GM18951 (cell line): ENCODE results near the gene MKNK1.

Source experiments
- POLR2A ChIP-seq: IDR thresholded peaks from 4 replicates; pipeline ENCODE4 v1.6.1; 2011; ENCODE audit warnings: mild to moderate bottlenecking; ENCODE audit not compliant: insufficient read length, insufficient read depth; ENCODE audit errors: extremely low read depth
- in situ Hi-C: fragments of 300-500 bp; cut with MboI; formaldehyde crosslinking; loops from one replicate; pipeline ENCODE4 v1.12.0; 2022; ENCODE audit warnings: low sequenced_read_pairs, mixed read lengths, inconsistent platforms; ENCODE audit not compliant: unreplicated experiment

MKNK1 gene

GRCh38 chr1:46576596-46576995, 27.5 kb downstream of the MKNK1 start:
- in situ Hi-C loops = no loop called here
- TF ChIP-seq POLR2A = no peak

- in situ Hi-C loops = no loop called here
- no peak for TF ChIP-seq POLR2A
Measured at GRCh38 chr1:46575778-46576177, 28.3 kb downstream of the MKNK1 start.

GRCh38 chr1:46575300-46575699, 28.8 kb downstream of the MKNK1 start:
- in situ Hi-C loops = no loop called here
- no peak for TF ChIP-seq POLR2A

- in situ Hi-C loops = no loop called here
- TF ChIP-seq POLR2A = no peak
Measured at GRCh38 chr1:46571691-46572225, 32.3 kb downstream of the MKNK1 start.

- TF ChIP-seq POLR2A = no peak
- in situ Hi-C loops = no loop called here
Measured at GRCh38 chr1:46569884-46570725, 34.0 kb downstream of the MKNK1 start.

- in situ Hi-C loops = no loop called here
- TF ChIP-seq POLR2A = no peak
Measured at GRCh38 chr1:46569116-46569515, 35.0 kb downstream of the MKNK1 start.

GRCh38 chr1:46568461-46568891, 35.6 kb downstream of the MKNK1 start:
- TF ChIP-seq POLR2A = no peak
- in situ Hi-C loops = no loop called here

- TF ChIP-seq POLR2A = no peak
- in situ Hi-C loops = no loop called here
Measured at GRCh38 chr1:46563341-46563740, 40.7 kb downstream of the MKNK1 start.

- no peak for TF ChIP-seq POLR2A
- in situ Hi-C loops = no loop called here
Measured at GRCh38 chr1:46562498-46562897, 41.6 kb downstream of the MKNK1 start.

- no peak for TF ChIP-seq POLR2A
- in situ Hi-C loops = no loop called here
Measured at GRCh38 chr1:46558966-46559365, 45.1 kb downstream of the MKNK1 start.

GRCh38 chr1:46558141-46558963, 45.7 kb downstream of the MKNK1 start:
- no peak for TF ChIP-seq POLR2A
- in situ Hi-C loops = no loop called here

- in situ Hi-C loops = no loop called here
- TF ChIP-seq POLR2A = no peak
Measured at GRCh38 chr1:46557403-46557802, 46.7 kb downstream of the MKNK1 start.

- in situ Hi-C loops = no loop called here
- no peak for TF ChIP-seq POLR2A
Measured at GRCh38 chr1:46556822-46557221, 47.2 kb downstream of the MKNK1 start.
